ENCODE results near the gene CCL8.
A peak's percentile ranks its signal among the peaks of the same experiment; 100 is the strongest.

Gene CCL8

GRCh38 chr17:34354637-34355036 is 35.4 kb downstream of the CCL8 start:
- no peak for DNase-seq (ENCODE audit: extremely low read depth, low read depth)
- no peak for TF ChIP-seq CTCF (IDR thresholded peaks at IDR 0.05; ENCODE audit: low read depth, low read length, missing control alignments)
- no peak overlapping the region for H3K4me3 ChIP-seq (replicated peaks; ENCODE audit: low read depth, low read length)

- DNase-seq (ENCODE audit: extremely low read depth, low read depth): no peak
- no peak within 1 kb of the TSS for H3K4me3 ChIP-seq (replicated peaks; ENCODE audit: low read depth, low read length)
- no peak for TF ChIP-seq CTCF (IDR thresholded peaks at IDR 0.05; ENCODE audit: low read depth, low read length, missing control alignments)
These were observed 37.0 kb downstream of the CCL8 start, which contains the start of gene CCL13 for GRCh38 chr17:34356194-34356593. Gene CCL13, plus strand, starts transcription at chr17:34356480. Its CDS starts 47 bp downstream, at chr17:34356527.

- no peak for TF ChIP-seq CTCF (IDR thresholded peaks at IDR 0.05; ENCODE audit: low read depth, low read length, missing control alignments)
- no peak for DNase-seq (ENCODE audit: extremely low read depth, low read depth)
- no peak overlapping the region for H3K4me3 ChIP-seq (replicated peaks; ENCODE audit: low read depth, low read length)
These were observed 38.2 kb downstream of the CCL8 start for GRCh38 chr17:34357398-34357797.

- H3K4me3 ChIP-seq (replicated peaks; ENCODE audit: low read depth, low read length): no peak overlapping the region
- DNase-seq (ENCODE audit: extremely low read depth, low read depth): no peak
- no peak for TF ChIP-seq CTCF (IDR thresholded peaks at IDR 0.05; ENCODE audit: low read depth, low read length, missing control alignments)
These were observed 39.4 kb downstream of the CCL8 start for GRCh38 chr17:34358631-34359030.

- no peak for TF ChIP-seq CTCF (IDR thresholded peaks at IDR 0.05; ENCODE audit: low read depth, low read length, missing control alignments)
- no peak overlapping the region for H3K4me3 ChIP-seq (replicated peaks; ENCODE audit: low read depth, low read length)
- DNase-seq (ENCODE audit: extremely low read depth, low read depth): no peak
These were observed 41.5 kb downstream of the CCL8 start for GRCh38 chr17:34360601-34361270.

GRCh38 chr17:34361478-34362061 is 42.3 kb downstream of the CCL8 start:
- peak; percentile 100 for TF ChIP-seq CTCF (IDR thresholded peaks at IDR 0.05; ENCODE audit: low read depth, low read length, missing control alignments)
- DNase-seq (ENCODE audit: extremely low read depth, low read depth): peak; percentile 88
- H3K4me3 ChIP-seq (replicated peaks; ENCODE audit: low read depth, low read length): no peak overlapping the region
